Measurements from ENCODE around the gene CCDC38. TPM values are rescaled to one million over a fixed set of nuclear protein-coding genes. Genes with fewer than 3 reads are reported as not detected.

The CCDC38 gene
- total and polyA plus RNA-seq, 10 of the 15 experiments (the other 5 are each of a cell fraction or from before 2014, with no cell fraction given), result 0.04 to 0.05 TPM; not detected in 8

GRCh38 chr12:95830335-95831089 is 111.9 kb downstream of the CCDC38 start:
- FAIRE-seq (no peak), ATAC-seq (no peak), DNase-seq (ENCODE audit: low read depth, low spot score) (no peak)
- no peaks in the 10 kb centered on the region for H3K4me1 ChIP-seq (ENCODE audit: control insufficient read depth, insufficient read depth, low read length)
- no peaks in the 10 kb centered on the region for H3K79me2 ChIP-seq (ENCODE audit: control insufficient read depth, insufficient read depth, low read length)
- H2AFZ ChIP-seq (ENCODE audit: control insufficient read depth, low read depth, low read length), result no peak overlapping the region
- no peaks in the 10 kb centered on the region for H4K20me1 ChIP-seq (ENCODE audit: control insufficient read depth, insufficient read depth)
- H3K9me3 ChIP-seq (replicated peaks; ENCODE audit: control insufficient read depth, insufficient read depth, low read length), result no peaks in the 10 kb centered on the region
- WGBS (ENCODE audit: insufficient coverage, insufficient replicate concordance, low lambda C conversion rate, missing lambda C conversion rate), result 0% methylated on average over 2 of the region's 2 CpGs
- TF ChIP-seq JUNB (IDR thresholded peaks at IDR 0.05) (peak; percentile 88), NFIC (IDR thresholded peaks at IDR 0.05; ENCODE audit: low read depth, low read length) (peak; percentile 82), PML (IDR thresholded peaks at IDR 0.05; ENCODE audit: low read length) (no peak), STAT3 (IDR thresholded peaks at IDR 0.05; ENCODE audit: low read depth, low read length) (no peak), ATF2 (IDR thresholded peaks at IDR 0.05; ENCODE audit: low read length) (peak; percentile 33; the same call in 1 of the 2 replicates), POU2F2 (IDR thresholded peaks at IDR 0.05; ENCODE audit: borderline replicate concordance, low read depth, low read length) (no peak), RAD51 (IDR thresholded peaks at IDR 0.05) (no peak), MYB (IDR thresholded peaks at IDR 0.05; ENCODE audit: borderline replicate concordance, low read depth, low read length) (no peak), MAX (IDR thresholded peaks at IDR 0.05; ENCODE audit: low read depth, low read length) (no peak), RUNX3 (IDR thresholded peaks at IDR 0.05; ENCODE audit: low read length) (peak; percentile 31; the same call in 1 of the 2 replicates)
- H3K36me3 ChIP-seq (ENCODE audit: control insufficient read depth in 2 of 2, insufficient read depth in 2 of 2, low read length in 1 of 2), result no peaks in the 10 kb centered on the region
- ChIA-PET CTCF (interaction anchor here (0.7 kb wide), 1 partner anchor 66 kb away, joined by 3 read pairs; no protein-coding TSS in a partner anchor), RAD21 (ENCODE audit: unreplicated experiment) (no interaction called here), POLR2A (no interaction called here), SMC1A (ENCODE audit: uncharacterized antibody, unreplicated experiment) (no interaction called here)
- H3K4me2 ChIP-seq (ENCODE audit: control insufficient read depth, insufficient read depth), result no peak overlapping the region
- intact Hi-C loops (cut with micrococcal nuclease; ENCODE audit: unreplicated experiment) (no loop called here), in situ Hi-C loops (cut with MboI) (no loop called here)
- H3K9ac ChIP-seq (ENCODE audit: control insufficient read depth, insufficient read depth, low read length), result no peak overlapping the region
- no peak overlapping the region for H3K4me3 ChIP-seq
- peaks cover 0 to 3% of the 10 kb centered on the region in 2 experiments; a peak in 1 of 4 replicates for H3K27me3 ChIP-seq (replicated peaks in 1 of 2; ENCODE audit: control insufficient read depth in 2 of 2, insufficient read depth in 2 of 2, low read length in 1 of 2)
- no peak overlapping the region for H3K27ac ChIP-seq (ENCODE audit: control insufficient read depth, insufficient read depth)
- BruUV-seq (replicated peaks), result no TSS peak

All from GM12878 (cell line).